ENCODE results near the gene TIMM21. TPM values are rescaled to one million over a fixed set of nuclear protein-coding genes. Genes with fewer than 3 reads are reported as not detected.

TIMM21 gene
- polyA plus RNA-seq, 3 donors from 2014 or later: 11.6 to 28.3 (median 12.3) TPM

- Mint-ChIP-seq H3K27ac (no peak overlapping the region), H3K36me3 (no peaks in the 10 kb centered on the region), H3K9me3 (no peaks in the 10 kb centered on the region), H3K4me3 (no peak overlapping the region), H3K4me1 (no peaks in the 10 kb centered on the region), H3K27me3 (ENCODE audit: low read depth in 3 of 3) (peaks cover 0 to 14% (median 2%) of the 10 kb centered on the region in 3 donors)
- DNase-seq: no peak
Observed at GRCh38 chr18:74184875-74185274, 36.6 kb downstream of the TIMM21 start.

- Mint-ChIP-seq H3K4me1 (no peaks in the 10 kb centered on the region), H3K9me3 (no peaks in the 10 kb centered on the region), H3K36me3 (no peaks in the 10 kb centered on the region), H3K4me3 (no peak overlapping the region), H3K27me3 (ENCODE audit: low read depth in 3 of 3) (peaks cover 0 to 9% (median 4%) of the 10 kb centered on the region in 3 donors), H3K27ac (no peak overlapping the region)
- DNase-seq: no peak
Observed at GRCh38 chr18:74185860-74186259, 37.5 kb downstream of the TIMM21 start.

GRCh38 chr18:74186661-74187060, 38.3 kb downstream of the TIMM21 start:
- H3K9me3 Mint-ChIP-seq: no peaks in the 10 kb centered on the region
- peaks cover 2 to 12% (median 6%) of the 10 kb centered on the region in 3 donors for H3K27me3 Mint-ChIP-seq (ENCODE audit: low read depth in 3 of 3)
- no peaks in the 10 kb centered on the region for H3K4me1 Mint-ChIP-seq
- no peak for DNase-seq
- no peak overlapping the region for H3K4me3 Mint-ChIP-seq
- no peak overlapping the region for H3K27ac Mint-ChIP-seq
- no peaks in the 10 kb centered on the region for H3K36me3 Mint-ChIP-seq

- Mint-ChIP-seq H3K4me3 (no peak overlapping the region), H3K4me1 (no peaks in the 10 kb centered on the region), H3K36me3 (no peaks in the 10 kb centered on the region), H3K27ac (no peak overlapping the region), H3K27me3 (ENCODE audit: low read depth in 3 of 3) (peaks cover 4 to 10% (median 5%) of the 10 kb centered on the region in 3 donors), H3K9me3 (no peaks in the 10 kb centered on the region)
- no peak for DNase-seq
Observed at GRCh38 chr18:74190086-74190485, 41.8 kb downstream of the TIMM21 start.

GRCh38 chr18:74191577-74191976, 43.3 kb downstream of the TIMM21 start:
- H3K27ac Mint-ChIP-seq: no peak overlapping the region
- H3K36me3 Mint-ChIP-seq: no peaks in the 10 kb centered on the region
- DNase-seq: no peak
- H3K9me3 Mint-ChIP-seq: no peaks in the 10 kb centered on the region
- H3K4me3 Mint-ChIP-seq: no peak overlapping the region
- H3K27me3 Mint-ChIP-seq (ENCODE audit: low read depth in 3 of 3): peaks cover 5 to 9% (median 5%) of the 10 kb centered on the region in 3 donors
- peaks cover 7 to 8% of the 10 kb centered on the region in 2 donors for H3K4me1 Mint-ChIP-seq

- H3K27me3 Mint-ChIP-seq (ENCODE audit: low read depth in 3 of 3): peaks cover 5% of the 10 kb centered on the region in 3 donors
- no peak overlapping the region for H3K27ac Mint-ChIP-seq
- no peaks in the 10 kb centered on the region for H3K9me3 Mint-ChIP-seq
- H3K4me1 Mint-ChIP-seq: peaks cover 7 to 8% of the 10 kb centered on the region in 2 donors
- DNase-seq: no peak
- no peak overlapping the region for H3K4me3 Mint-ChIP-seq
- no peaks in the 10 kb centered on the region for H3K36me3 Mint-ChIP-seq
Observed at GRCh38 chr18:74194691-74195090, 46.4 kb downstream of the TIMM21 start.

GRCh38 chr18:74196220-74197119, 48.1 kb downstream of the TIMM21 start:
- peak overlapping the region; percentile 54 to 80 (median 77) for H3K4me3 Mint-ChIP-seq
- H3K9me3 Mint-ChIP-seq: no peaks in the 10 kb centered on the region
- peak; percentile 52 to 69 (median 58) for DNase-seq
- H3K4me1 Mint-ChIP-seq: peaks cover 7 to 8% of the 10 kb centered on the region in 2 donors
- no peaks in the 10 kb centered on the region for H3K36me3 Mint-ChIP-seq
- peak overlapping the region in 3 of 6 donors; percentile 35 to 65 (median 48) for H3K27ac Mint-ChIP-seq
- peaks cover 0 to 5% (median 4%) of the 10 kb centered on the region in 3 donors for H3K27me3 Mint-ChIP-seq (ENCODE audit: low read depth in 3 of 3)

- Mint-ChIP-seq H3K4me1 (peaks cover 7 to 8% of the 10 kb centered on the region in 2 donors), H3K36me3 (no peaks in the 10 kb centered on the region), H3K4me3 (no peak overlapping the region), H3K27me3 (ENCODE audit: low read depth in 3 of 3) (peaks cover 0 to 4% (median 2%) of the 10 kb centered on the region in 3 donors), H3K27ac (no peak overlapping the region), H3K9me3 (no peaks in the 10 kb centered on the region)
- DNase-seq: no peak
Observed at GRCh38 chr18:74197705-74198341, 49.5 kb downstream of the TIMM21 start.

- Mint-ChIP-seq H3K9me3 (no peaks in the 10 kb centered on the region), H3K36me3 (no peaks in the 10 kb centered on the region), H3K27ac (no peak overlapping the region), H3K27me3 (ENCODE audit: low read depth in 3 of 3) (peaks cover 0 to 4% (median 2%) of the 10 kb centered on the region in 3 donors), H3K4me3 (no peak overlapping the region), H3K4me1 (peaks cover 7 to 8% of the 10 kb centered on the region in 2 donors)
- no peak for DNase-seq
Observed at GRCh38 chr18:74198453-74198852, 50.1 kb downstream of the TIMM21 start.

- H3K9me3 Mint-ChIP-seq: no peaks in the 10 kb centered on the region
- no peak for DNase-seq
- peaks cover 6 to 8% of the 10 kb centered on the region in 2 donors for H3K4me1 Mint-ChIP-seq
- no peak overlapping the region for H3K4me3 Mint-ChIP-seq
- no peaks in the 10 kb centered on the region for H3K36me3 Mint-ChIP-seq
- no peak overlapping the region for H3K27ac Mint-ChIP-seq
- peaks cover 0 to 8% (median 2%) of the 10 kb centered on the region in 3 donors for H3K27me3 Mint-ChIP-seq (ENCODE audit: low read depth in 3 of 3)
Observed at GRCh38 chr18:74200780-74201179, 52.5 kb downstream of the TIMM21 start.

- Mint-ChIP-seq H3K27ac (no peak overlapping the region), H3K4me3 (no peak overlapping the region), H3K27me3 (ENCODE audit: low read depth in 3 of 3) (peaks cover 0 to 11% (median 2%) of the 10 kb centered on the region in 3 donors), H3K36me3 (no peaks in the 10 kb centered on the region), H3K4me1 (no peaks in the 10 kb centered on the region), H3K9me3 (no peaks in the 10 kb centered on the region)
- no peak for DNase-seq
Observed at GRCh38 chr18:74203811-74204210, 55.5 kb downstream of the TIMM21 start.

- Mint-ChIP-seq H3K27ac (peak overlapping the region in 2 of 6 donors; percentile 46 to 79), H3K36me3 (no peaks in the 10 kb centered on the region)
Observed at GRCh38 chr18:74204526-74205152, 56.3 kb downstream of the TIMM21 start.

More at GRCh38 chr18:74204526-74205152, 56.3 kb downstream of the TIMM21 start:
- Mint-ChIP-seq H3K9me3 (no peaks in the 10 kb centered on the region), H3K4me3 (peak overlapping the region in 1 of 5 donors; percentile 30), H3K4me1 (no peaks in the 10 kb centered on the region), H3K27me3 (ENCODE audit: low read depth in 3 of 3) (peaks cover 0 to 11% (median 2%) of the 10 kb centered on the region in 3 donors)
- no peak for DNase-seq

Measured in immature natural killer cell (primary cell).